GM19438 (cell line): ENCODE measurements around the gene TEAD2.

ENCODE experiments used
- ATAC-seq: cut with Tn5 transposase; IDR thresholded peaks from one replicate; pipeline ENCODE4 v1.9.1; 2021; ENCODE audit warnings: low read depth; ENCODE audit not compliant: unreplicated experiment

TEAD2 gene

DNA sequence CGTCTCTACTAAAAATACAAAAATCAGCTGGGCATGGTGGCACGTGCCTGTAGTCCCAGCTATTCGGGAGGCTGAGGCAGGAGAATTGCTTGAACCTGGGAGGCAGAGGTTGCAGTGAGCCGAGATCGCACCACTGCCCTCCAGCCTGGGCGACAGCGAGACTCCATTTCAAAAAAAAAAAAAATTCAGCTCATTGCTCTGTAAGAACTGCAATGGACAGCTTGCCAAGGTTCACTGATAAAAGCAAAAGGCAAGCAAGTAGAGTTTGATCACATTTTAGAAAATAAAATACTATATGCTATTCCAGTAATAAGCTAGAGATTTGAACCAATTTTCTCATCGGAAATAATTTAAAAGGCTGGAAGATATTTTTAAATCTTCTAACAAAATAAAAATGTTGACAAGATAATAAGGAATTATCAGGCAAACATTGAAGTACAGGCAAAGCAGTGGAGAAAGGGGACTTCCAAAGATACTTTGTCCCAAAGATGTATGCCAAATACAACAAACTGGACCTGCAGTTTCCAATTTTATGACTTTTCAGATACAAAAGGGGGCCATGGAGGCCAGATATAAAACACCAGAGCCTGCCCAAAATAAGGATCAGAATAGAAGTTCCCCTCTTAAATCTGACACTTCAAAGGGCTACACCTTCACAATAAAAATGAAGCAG lies 66.9 kb downstream of the TEAD2 start:
- ATAC-seq = no peak

DNA sequence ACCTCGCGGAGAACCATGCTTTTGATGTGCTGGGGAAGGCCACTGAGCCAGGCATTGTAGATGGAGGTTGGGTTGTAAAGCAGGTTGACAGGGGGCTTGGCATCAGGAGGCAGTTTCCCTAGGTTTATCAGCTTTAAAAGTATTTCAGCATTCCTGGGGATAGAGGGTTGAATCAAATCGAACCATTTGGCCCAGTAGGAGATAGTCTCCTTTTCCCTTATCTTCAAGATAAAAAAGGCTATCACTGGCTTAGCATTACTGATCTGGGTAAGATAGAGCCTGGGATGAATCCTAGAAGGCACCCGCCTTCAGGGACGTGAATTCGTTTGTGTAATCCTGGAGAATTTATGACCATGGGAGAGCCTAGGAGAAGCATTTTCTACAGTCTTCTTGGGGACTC lies 67.8 kb downstream of the TEAD2 start:
- no peak for ATAC-seq
